WTC11 (cell line): Measurements from ENCODE around the gene STUM. TPM values are rescaled to one million over a fixed set of nuclear protein-coding genes. Genes with fewer than 3 reads are reported as not detected.

ENCODE experiments used
- ATAC-seq: fragments of 200-7000 bp; cut with Tn5 transposase; 2 replicates; pipeline ENCODE4 v1.10.0; 2021; ENCODE audit warnings: mild to moderate bottlenecking, moderate library complexity
- CTCF ChIA-PET: fragments of 300-600 bp; sonication (Branson Sonifier 250); formaldehyde crosslinking; loops from one replicate; lab custom pipeline; 2021; ENCODE audit warnings: antibody characterized with exemption; lab: Charles Lee
- POLR2A ChIA-PET: fragments of 350-600 bp; sonication (Branson Sonifier 250); formaldehyde crosslinking; loops from one replicate; lab custom pipeline; 2021; ENCODE audit warnings: antibody characterized with exemption; lab: Charles Lee
- DNase-seq: peaks from one replicate; pipeline ENCODE4 v3.0.0; 2021; ENCODE audit warnings: low spot score
- H3K27ac Mint-ChIP-seq: 2 replicates; pipeline ENCODE4 v1.8.0; 2021; ENCODE audit warnings: mixed read lengths
- H3K27me3 Mint-ChIP-seq: 2 replicates; pipeline ENCODE4 v1.8.0; 2021; ENCODE audit warnings: low read depth, mild to moderate bottlenecking, moderate library complexity, mixed read lengths
- H3K36me3 Mint-ChIP-seq: 2 replicates; pipeline ENCODE4 v1.8.0; 2021; ENCODE audit warnings: mixed read lengths
- H3K4me1 Mint-ChIP-seq: 2 replicates; pipeline ENCODE4 v1.8.0; 2022; ENCODE audit warnings: mixed read lengths
- H3K4me3 Mint-ChIP-seq: 2 replicates; pipeline ENCODE4 v1.8.0; 2021; ENCODE audit warnings: mild to moderate bottlenecking, moderate library complexity, mixed read lengths
- H3K9me3 Mint-ChIP-seq: 2 replicates; pipeline ENCODE4 v1.8.0; 2021; ENCODE audit warnings: mixed read lengths
- ETV6 ChIP-seq: sonication (generic); formaldehyde crosslinking; IDR thresholded peaks from 2 replicates; pipeline ENCODE4 v1.8.1; 2022; ENCODE audit warnings: mild to moderate bottlenecking, missing genetic modification reagents
- FOXP1 ChIP-seq: sonication (generic); formaldehyde crosslinking; IDR thresholded peaks from 2 replicates; pipeline ENCODE4 v1.8.0; 2022; ENCODE audit warnings: missing genetic modification reagents, mild to moderate bottlenecking, moderate library complexity, borderline replicate concordance
- GABPB1 ChIP-seq: sonication (generic); formaldehyde crosslinking; IDR thresholded peaks from 2 replicates; pipeline ENCODE4 v1.8.1; 2023; ENCODE audit warnings: mild to moderate bottlenecking, missing genetic modification reagents
- HMGA2 ChIP-seq: fragments of 250-450 bp; sonication (Bioruptor Pico); IDR thresholded peaks from 2 replicates; pipeline ENCODE4 v1.4.0; 2021; ENCODE audit warnings: mild to moderate bottlenecking, moderate library complexity
- MYBL2 ChIP-seq: sonication (generic); formaldehyde crosslinking; IDR thresholded peaks from 2 replicates; pipeline ENCODE4 v1.8.1; 2023; ENCODE audit warnings: mild to moderate bottlenecking, moderate library complexity, missing genetic modification reagents
- NFATC4 ChIP-seq: fragments of 250-450 bp; sonication (Bioruptor Pico); IDR thresholded peaks from 2 replicates; pipeline ENCODE4 v1.9.0; 2021; ENCODE audit warnings: mild to moderate bottlenecking
- RORB ChIP-seq: fragments of 250-450 bp; sonication (Bioruptor Pico); IDR thresholded peaks from 2 replicates; pipeline ENCODE4 v1.9.0; 2021; ENCODE audit warnings: mild to moderate bottlenecking
- SP1 ChIP-seq: sonication (generic); formaldehyde crosslinking; conservative IDR thresholded peaks from 2 replicates; pipeline ENCODE4 v1.8.1; 2022; ENCODE audit warnings: missing genetic modification reagents
- TEAD1 ChIP-seq: sonication (generic); formaldehyde crosslinking; IDR thresholded peaks from 2 replicates; pipeline ENCODE4 v1.8.0; 2022; ENCODE audit warnings: mild to moderate bottlenecking, missing genetic modification reagents
- ZBTB21 ChIP-seq: sonication (generic); formaldehyde crosslinking; IDR thresholded peaks from 2 replicates; pipeline ENCODE4 v1.8.1; 2023; ENCODE audit warnings: mild to moderate bottlenecking, missing genetic modification reagents, borderline replicate concordance
- ZNF317 ChIP-seq: sonication (generic); formaldehyde crosslinking; IDR thresholded peaks from 2 replicates; pipeline ENCODE4 v1.8.1; 2023; ENCODE audit warnings: low read depth, mild to moderate bottlenecking, moderate library complexity, missing genetic modification reagents, borderline replicate concordance
- total RNA-seq: library from RNA; stranded (reverse); gene quantifications from 3 replicates; pipeline ENCODE4 v1.2.3, GENCODE V29; 2021
- TF ChIP-seq, protein P1 (sequence below): sonication (generic); formaldehyde crosslinking; IDR thresholded peaks from 2 replicates; pipeline ENCODE4 v1.8.0; 2022; ENCODE audit warnings: missing genetic modification reagents
- TF ChIP-seq, protein P2 (sequence below): sonication (generic); formaldehyde crosslinking; IDR thresholded peaks from 2 replicates; pipeline ENCODE4 v1.8.1; 2022; ENCODE audit warnings: missing genetic modification reagents, borderline replicate concordance
- TF ChIP-seq, protein P3 (sequence below): sonication (generic); formaldehyde crosslinking; IDR thresholded peaks from 2 replicates; pipeline ENCODE4 v1.8.1; 2022; ENCODE audit warnings: low read depth, missing genetic modification reagents, borderline replicate concordance
- TF ChIP-seq, protein P4 (sequence below): fragments of 250-450 bp; sonication (Bioruptor Pico); IDR thresholded peaks from 2 replicates; pipeline ENCODE4 v1.8.0; 2021; ENCODE audit warnings: mild to moderate bottlenecking
- TF ChIP-seq, protein P5 (sequence below): sonication (generic); formaldehyde crosslinking; IDR thresholded peaks from 2 replicates; pipeline ENCODE4 v1.8.0; 2023; ENCODE audit warnings: mild to moderate bottlenecking, missing genetic modification reagents
- TF ChIP-seq, protein P6 (sequence below): sonication (generic); formaldehyde crosslinking; IDR thresholded peaks from 2 replicates; pipeline ENCODE4 v1.8.0; 2022; ENCODE audit warnings: mild to moderate bottlenecking, missing genetic modification reagents
- TF ChIP-seq, protein P7 (sequence below): sonication (generic); formaldehyde crosslinking; IDR thresholded peaks from 2 replicates; pipeline ENCODE4 v1.8.1; 2023; ENCODE audit warnings: mild to moderate bottlenecking, missing genetic modification reagents

STUM gene
- total RNA-seq, 1 experiment from 2014 or later, result 2.5 TPM

DNA sequence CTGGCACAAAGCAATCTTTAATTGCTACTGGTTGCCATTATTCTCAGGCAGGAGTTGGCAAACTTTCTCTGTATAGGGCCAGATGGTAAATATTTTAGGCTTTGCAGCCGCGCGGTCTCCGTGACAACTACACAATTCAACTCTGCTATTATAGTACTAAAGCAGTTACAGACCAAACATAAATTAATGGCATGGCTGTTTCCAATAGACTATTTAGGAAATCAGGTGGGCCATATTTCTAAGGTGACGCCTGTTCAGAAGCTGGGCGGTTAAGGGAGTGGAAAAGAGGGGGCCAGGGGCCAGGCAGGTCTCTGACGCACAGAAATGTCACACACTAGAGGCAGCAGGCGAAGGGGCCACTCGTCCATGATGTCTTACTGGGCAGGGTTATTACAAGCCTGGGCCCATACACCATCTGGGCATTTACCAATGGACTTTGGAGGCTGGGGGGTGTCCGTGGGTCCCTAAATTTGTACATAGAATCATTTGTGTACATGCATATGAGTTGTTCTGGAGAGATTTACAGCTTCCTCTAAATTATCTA, 80.1 kb downstream of the STUM start (continued):
- TF ChIP-seq MYBL2 (CRISPR knock-in tag), result no peak
- no peak for TF ChIP-seq RORB (CRISPR knock-in tag)
- TF ChIP-seq, protein P1, sequence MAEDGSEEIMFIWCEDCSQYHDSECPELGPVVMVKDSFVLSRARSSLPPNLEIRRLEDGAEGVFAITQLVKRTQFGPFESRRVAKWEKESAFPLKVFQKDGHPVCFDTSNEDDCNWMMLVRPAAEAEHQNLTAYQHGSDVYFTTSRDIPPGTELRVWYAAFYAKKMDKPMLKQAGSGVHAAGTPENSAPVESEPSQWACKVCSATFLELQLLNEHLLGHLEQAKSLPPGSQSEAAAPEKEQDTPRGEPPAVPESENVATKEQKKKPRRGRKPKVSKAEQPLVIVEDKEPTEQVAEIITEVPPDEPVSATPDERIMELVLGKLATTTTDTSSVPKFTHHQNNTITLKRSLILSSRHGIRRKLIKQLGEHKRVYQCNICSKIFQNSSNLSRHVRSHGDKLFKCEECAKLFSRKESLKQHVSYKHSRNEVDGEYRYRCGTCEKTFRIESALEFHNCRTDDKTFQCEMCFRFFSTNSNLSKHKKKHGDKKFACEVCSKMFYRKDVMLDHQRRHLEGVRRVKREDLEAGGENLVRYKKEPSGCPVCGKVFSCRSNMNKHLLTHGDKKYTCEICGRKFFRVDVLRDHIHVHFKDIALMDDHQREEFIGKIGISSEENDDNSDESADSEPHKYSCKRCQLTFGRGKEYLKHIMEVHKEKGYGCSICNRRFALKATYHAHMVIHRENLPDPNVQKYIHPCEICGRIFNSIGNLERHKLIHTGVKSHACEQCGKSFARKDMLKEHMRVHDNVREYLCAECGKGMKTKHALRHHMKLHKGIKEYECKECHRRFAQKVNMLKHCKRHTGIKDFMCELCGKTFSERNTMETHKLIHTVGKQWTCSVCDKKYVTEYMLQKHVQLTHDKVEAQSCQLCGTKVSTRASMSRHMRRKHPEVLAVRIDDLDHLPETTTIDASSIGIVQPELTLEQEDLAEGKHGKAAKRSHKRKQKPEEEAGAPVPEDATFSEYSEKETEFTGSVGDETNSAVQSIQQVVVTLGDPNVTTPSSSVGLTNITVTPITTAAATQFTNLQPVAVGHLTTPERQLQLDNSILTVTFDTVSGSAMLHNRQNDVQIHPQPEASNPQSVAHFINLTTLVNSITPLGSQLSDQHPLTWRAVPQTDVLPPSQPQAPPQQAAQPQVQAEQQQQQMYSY (CRISPR knock-in tag), result no peak
- no peak for TF ChIP-seq ZBTB21 (CRISPR knock-in tag)

DNA sequence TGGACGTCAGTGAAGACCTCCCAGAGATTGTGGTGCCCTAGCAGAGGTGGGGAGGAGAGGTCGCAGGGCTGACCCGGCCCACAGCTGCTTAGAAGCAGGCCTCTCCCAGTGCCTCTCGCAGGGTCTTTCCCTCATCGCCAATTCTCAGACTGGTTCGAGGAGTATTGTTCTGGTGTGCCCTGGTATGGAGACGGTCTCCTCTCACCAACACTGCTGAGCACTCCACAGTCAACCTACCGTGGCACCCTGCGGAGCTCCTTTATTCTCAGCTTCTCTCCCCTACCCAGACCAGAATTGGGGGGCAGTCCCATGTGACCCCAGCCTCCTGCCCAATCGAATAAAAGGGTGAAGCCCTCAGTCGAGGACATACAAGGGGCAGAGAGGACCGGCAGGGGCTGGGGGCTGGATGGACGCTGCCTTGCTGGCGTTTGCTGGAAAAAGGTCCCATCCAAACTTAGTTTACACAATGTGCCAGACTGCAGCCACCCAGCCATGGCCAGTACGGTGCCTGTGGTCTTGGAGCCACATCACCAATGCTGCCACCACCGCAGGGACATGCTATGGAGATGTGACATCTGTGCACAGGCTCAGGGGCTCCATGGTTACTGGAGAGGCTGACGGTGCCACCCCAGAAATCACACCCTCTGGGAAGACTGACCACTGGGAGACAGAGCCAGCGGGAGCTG, 80.8 kb downstream of the STUM start:
- no peak overlapping the region for H3K27ac Mint-ChIP-seq
- no peak overlapping the region for H3K4me3 Mint-ChIP-seq
- no peak for ATAC-seq
- no peak for DNase-seq
- peaks cover 5% of the 10 kb centered on the region; the same call in 1 of the 2 replicates for H3K36me3 Mint-ChIP-seq
- 0 out of 2 replicates have a peak, but pooled peaks cover 2% of the 10 kb centered on the region for H3K4me1 Mint-ChIP-seq
- peaks cover 5% of the 10 kb centered on the region for H3K9me3 Mint-ChIP-seq
- CTCF ChIA-PET, result interaction anchor here (0.7 to 1.5 kb wide), 4 partner anchors 9 to 47 kb away, joined by 3 to 6 read pairs (median 4); no protein-coding TSS in a partner anchor
- TF ChIP-seq HMGA2, result no peak
- no peak for TF ChIP-seq ZNF317 (CRISPR knock-in tag)
- TF ChIP-seq, protein P2, sequence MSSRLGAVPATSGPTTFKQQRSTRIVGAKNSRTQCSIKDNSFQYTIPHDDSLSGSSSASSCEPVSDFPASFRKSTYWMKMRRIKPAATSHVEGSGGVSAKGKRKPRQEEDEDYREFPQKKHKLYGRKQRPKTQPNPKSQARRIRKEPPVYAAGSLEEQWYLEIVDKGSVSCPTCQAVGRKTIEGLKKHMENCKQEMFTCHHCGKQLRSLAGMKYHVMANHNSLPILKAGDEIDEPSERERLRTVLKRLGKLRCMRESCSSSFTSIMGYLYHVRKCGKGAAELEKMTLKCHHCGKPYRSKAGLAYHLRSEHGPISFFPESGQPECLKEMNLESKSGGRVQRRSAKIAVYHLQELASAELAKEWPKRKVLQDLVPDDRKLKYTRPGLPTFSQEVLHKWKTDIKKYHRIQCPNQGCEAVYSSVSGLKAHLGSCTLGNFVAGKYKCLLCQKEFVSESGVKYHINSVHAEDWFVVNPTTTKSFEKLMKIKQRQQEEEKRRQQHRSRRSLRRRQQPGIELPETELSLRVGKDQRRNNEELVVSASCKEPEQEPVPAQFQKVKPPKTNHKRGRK (CRISPR knock-in tag), result no peak
- TF ChIP-seq, protein P3, sequence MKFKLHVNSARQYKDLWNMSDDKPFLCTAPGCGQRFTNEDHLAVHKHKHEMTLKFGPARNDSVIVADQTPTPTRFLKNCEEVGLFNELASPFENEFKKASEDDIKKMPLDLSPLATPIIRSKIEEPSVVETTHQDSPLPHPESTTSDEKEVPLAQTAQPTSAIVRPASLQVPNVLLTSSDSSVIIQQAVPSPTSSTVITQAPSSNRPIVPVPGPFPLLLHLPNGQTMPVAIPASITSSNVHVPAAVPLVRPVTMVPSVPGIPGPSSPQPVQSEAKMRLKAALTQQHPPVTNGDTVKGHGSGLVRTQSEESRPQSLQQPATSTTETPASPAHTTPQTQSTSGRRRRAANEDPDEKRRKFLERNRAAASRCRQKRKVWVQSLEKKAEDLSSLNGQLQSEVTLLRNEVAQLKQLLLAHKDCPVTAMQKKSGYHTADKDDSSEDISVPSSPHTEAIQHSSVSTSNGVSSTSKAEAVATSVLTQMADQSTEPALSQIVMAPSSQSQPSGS (CRISPR knock-in tag), result no peak
- no peak for TF ChIP-seq ETV6
- TF ChIP-seq, protein P4, sequence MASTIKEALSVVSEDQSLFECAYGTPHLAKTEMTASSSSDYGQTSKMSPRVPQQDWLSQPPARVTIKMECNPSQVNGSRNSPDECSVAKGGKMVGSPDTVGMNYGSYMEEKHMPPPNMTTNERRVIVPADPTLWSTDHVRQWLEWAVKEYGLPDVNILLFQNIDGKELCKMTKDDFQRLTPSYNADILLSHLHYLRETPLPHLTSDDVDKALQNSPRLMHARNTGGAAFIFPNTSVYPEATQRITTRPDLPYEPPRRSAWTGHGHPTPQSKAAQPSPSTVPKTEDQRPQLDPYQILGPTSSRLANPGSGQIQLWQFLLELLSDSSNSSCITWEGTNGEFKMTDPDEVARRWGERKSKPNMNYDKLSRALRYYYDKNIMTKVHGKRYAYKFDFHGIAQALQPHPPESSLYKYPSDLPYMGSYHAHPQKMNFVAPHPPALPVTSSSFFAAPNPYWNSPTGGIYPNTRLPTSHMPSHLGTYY (CRISPR knock-in tag), result no peak
- TF ChIP-seq, protein P5, sequence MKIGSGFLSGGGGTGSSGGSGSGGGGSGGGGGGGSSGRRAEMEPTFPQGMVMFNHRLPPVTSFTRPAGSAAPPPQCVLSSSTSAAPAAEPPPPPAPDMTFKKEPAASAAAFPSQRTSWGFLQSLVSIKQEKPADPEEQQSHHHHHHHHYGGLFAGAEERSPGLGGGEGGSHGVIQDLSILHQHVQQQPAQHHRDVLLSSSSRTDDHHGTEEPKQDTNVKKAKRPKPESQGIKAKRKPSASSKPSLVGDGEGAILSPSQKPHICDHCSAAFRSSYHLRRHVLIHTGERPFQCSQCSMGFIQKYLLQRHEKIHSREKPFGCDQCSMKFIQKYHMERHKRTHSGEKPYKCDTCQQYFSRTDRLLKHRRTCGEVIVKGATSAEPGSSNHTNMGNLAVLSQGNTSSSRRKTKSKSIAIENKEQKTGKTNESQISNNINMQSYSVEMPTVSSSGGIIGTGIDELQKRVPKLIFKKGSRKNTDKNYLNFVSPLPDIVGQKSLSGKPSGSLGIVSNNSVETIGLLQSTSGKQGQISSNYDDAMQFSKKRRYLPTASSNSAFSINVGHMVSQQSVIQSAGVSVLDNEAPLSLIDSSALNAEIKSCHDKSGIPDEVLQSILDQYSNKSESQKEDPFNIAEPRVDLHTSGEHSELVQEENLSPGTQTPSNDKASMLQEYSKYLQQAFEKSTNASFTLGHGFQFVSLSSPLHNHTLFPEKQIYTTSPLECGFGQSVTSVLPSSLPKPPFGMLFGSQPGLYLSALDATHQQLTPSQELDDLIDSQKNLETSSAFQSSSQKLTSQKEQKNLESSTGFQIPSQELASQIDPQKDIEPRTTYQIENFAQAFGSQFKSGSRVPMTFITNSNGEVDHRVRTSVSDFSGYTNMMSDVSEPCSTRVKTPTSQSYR (CRISPR knock-in tag), result no peak
- TF ChIP-seq, protein P6, sequence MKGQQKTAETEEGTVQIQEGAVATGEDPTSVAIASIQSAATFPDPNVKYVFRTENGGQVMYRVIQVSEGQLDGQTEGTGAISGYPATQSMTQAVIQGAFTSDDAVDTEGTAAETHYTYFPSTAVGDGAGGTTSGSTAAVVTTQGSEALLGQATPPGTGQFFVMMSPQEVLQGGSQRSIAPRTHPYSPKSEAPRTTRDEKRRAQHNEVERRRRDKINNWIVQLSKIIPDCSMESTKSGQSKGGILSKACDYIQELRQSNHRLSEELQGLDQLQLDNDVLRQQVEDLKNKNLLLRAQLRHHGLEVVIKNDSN (CRISPR knock-in tag), result no peak
- TF ChIP-seq NFATC4, result no peak
- no peak for TF ChIP-seq GABPB1 (CRISPR knock-in tag)
- TF ChIP-seq, protein P7, sequence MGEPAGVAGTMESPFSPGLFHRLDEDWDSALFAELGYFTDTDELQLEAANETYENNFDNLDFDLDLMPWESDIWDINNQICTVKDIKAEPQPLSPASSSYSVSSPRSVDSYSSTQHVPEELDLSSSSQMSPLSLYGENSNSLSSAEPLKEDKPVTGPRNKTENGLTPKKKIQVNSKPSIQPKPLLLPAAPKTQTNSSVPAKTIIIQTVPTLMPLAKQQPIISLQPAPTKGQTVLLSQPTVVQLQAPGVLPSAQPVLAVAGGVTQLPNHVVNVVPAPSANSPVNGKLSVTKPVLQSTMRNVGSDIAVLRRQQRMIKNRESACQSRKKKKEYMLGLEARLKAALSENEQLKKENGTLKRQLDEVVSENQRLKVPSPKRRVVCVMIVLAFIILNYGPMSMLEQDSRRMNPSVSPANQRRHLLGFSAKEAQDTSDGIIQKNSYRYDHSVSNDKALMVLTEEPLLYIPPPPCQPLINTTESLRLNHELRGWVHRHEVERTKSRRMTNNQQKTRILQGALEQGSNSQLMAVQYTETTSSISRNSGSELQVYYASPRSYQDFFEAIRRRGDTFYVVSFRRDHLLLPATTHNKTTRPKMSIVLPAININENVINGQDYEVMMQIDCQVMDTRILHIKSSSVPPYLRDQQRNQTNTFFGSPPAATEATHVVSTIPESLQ, result no peak
- TF ChIP-seq SP1, result no peak
- TF ChIP-seq TEAD1 (CRISPR knock-in tag), result no peak
- TF ChIP-seq FOXP1 (CRISPR knock-in tag), result no peak
- no peak for TF ChIP-seq RORB (CRISPR knock-in tag)
- TF ChIP-seq, all 79 proteins: peak for 0
- POLR2A ChIA-PET, result interaction anchor here (0.5 kb wide), 1 partner anchor 9 kb away, joined by 5 read pairs; no protein-coding TSS in a partner anchor
- peaks cover 35% of the 10 kb centered on the region for H3K27me3 Mint-ChIP-seq
